PFSK-1 (cell line): Measurements from ENCODE around the gene BCL2.

Experiments used
- FOXP2 ChIP-seq: optimal IDR thresholded peaks from 2 replicates; pipeline ENCODE3; 2011; ENCODE audit warnings: borderline replicate concordance, control low read depth, inconsistent platforms; ENCODE audit not compliant: insufficient read depth; ENCODE audit errors: extremely low read length, extremely low read depth
- POLR2AphosphoS5 ChIP-seq: IDR thresholded peaks from 2 replicates; pipeline ENCODE4 v1.6.1; 2012; ENCODE audit warnings: low read depth, mild to moderate bottlenecking, control low read depth, low read length, moderate library complexity
- REST ChIP-seq, 2 experiments: IDR thresholded peaks; 2 replicates each; pipeline versions ENCODE4 v1.6.1 to v1.8.0; 2011 to 2012; ENCODE audit warnings: low read depth in 2 of 2, low read length in 2 of 2, control low read depth in 1 of 2, inconsistent platforms in 1 of 2, mild to moderate bottlenecking in 1 of 2, moderate library complexity in 1 of 2; ENCODE audit not compliant: insufficient read depth in 1 of 2
- SIN3A ChIP-seq: IDR thresholded peaks from 2 replicates; pipeline ENCODE4 v1.6.1; 2012; ENCODE audit warnings: mild to moderate bottlenecking, low read length, moderate library complexity, borderline replicate concordance; ENCODE audit not compliant: insufficient read depth
- TAF1 ChIP-seq: IDR thresholded peaks from 2 replicates; pipeline ENCODE4 v1.6.1; 2012; ENCODE audit warnings: low read length, control low read depth, borderline replicate concordance; ENCODE audit not compliant: insufficient read depth

BCL2 gene

GRCh38 chr18:63326011-63326410, 6.4 kb upstream of the BCL2 start:
- TF ChIP-seq FOXP2 = no peak
- no peak for TF ChIP-seq TAF1
- TF ChIP-seq SIN3A = no peak
- TF ChIP-seq REST (IDR thresholded peaks at IDR 0.05; ENCODE audit: insufficient read depth in 1 of 2, low read depth in 2 of 2, low read length in 2 of 2) = no peak
- no peak for TF ChIP-seq POLR2AphosphoS5

- TF ChIP-seq SIN3A (no peak), TAF1 (no peak), FOXP2 (no peak), REST (IDR thresholded peaks at IDR 0.05; ENCODE audit: insufficient read depth in 1 of 2, low read depth in 2 of 2, low read length in 2 of 2) (no peak), POLR2AphosphoS5 (no peak)
Observed at GRCh38 chr18:63325086-63325686, 5.6 kb upstream of the BCL2 start.

- TF ChIP-seq TAF1 = peak; percentile 23; the same call in 1 of the 2 replicates
- no peak for TF ChIP-seq FOXP2
- TF ChIP-seq REST (IDR thresholded peaks at IDR 0.05; ENCODE audit: insufficient read depth in 1 of 2, low read depth in 2 of 2, low read length in 2 of 2) = no peak
- 0 out of 2 replicates have a peak, but pooled peaks have one; percentile 74 for TF ChIP-seq SIN3A
- no peak for TF ChIP-seq POLR2AphosphoS5
Observed at GRCh38 chr18:63322908-63323634, 3.5 kb upstream of the BCL2 start.

- TF ChIP-seq SIN3A (no peak), FOXP2 (no peak), REST (IDR thresholded peaks at IDR 0.05; ENCODE audit: insufficient read depth in 1 of 2, low read depth in 2 of 2, low read length in 2 of 2) (no peak), POLR2AphosphoS5 (no peak), TAF1 (no peak)
Observed at GRCh38 chr18:63322206-63322605, 2.6 kb upstream of the BCL2 start.

- no peak for TF ChIP-seq FOXP2
- no peak for TF ChIP-seq REST (IDR thresholded peaks at IDR 0.05; ENCODE audit: insufficient read depth in 1 of 2, low read depth in 2 of 2, low read length in 2 of 2)
- no peak for TF ChIP-seq POLR2AphosphoS5
- no peak for TF ChIP-seq SIN3A
- no peak for TF ChIP-seq TAF1
Observed at GRCh38 chr18:63321291-63321690, 1.7 kb upstream of the BCL2 start.
